GM12874 (cell line): ENCODE measurements around the gene ARSB.

ENCODE experiments used
- CTCF ChIP-seq: IDR thresholded peaks from 2 replicates; pipeline ENCODE4 v1.5.1; 2011; ENCODE audit warnings: low read depth, mild to moderate bottlenecking, control low read depth, low read length, moderate library complexity; ENCODE audit not compliant: insufficient read depth

ARSB gene

DNA sequence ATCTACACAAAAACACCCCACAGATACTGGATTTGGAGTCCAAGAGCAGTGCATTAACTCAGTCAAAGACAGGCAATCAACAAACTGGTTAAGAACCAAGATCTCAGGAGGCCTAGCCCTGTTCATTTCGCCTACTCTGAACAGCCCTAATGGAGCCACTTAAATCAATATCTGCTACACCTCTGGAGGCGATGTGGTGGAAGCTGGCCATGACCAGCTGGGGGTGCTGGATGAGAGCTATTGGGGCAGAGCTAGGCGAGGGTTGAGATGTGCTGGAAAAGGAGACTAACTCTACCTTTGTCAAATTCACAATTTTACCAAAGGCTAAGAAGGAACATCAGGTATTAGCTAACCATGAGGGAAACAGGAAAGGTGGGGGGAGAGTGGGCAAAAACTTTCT lies 23.3 kb upstream of the ARSB start:
- TF ChIP-seq CTCF, result no peak

DNA sequence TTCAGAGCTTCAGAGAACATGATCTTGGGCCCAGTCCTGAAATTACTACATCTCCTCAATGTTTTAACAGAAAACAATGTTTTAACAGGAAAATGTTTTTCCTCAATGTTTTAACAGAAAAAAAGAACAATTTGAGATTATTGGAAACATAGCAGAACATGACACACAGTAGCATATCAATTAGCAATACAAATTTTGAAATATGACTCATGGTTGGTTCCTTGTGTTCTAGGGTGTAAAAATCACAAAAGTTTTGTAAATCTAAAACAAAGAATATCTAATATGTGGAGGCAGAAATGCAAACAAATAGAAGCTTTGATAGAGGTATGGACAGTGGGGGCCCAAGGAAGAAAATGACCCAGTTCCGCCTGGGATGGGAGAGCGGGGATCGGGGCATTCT lies 22.8 kb upstream of the ARSB start:
- TF ChIP-seq CTCF, result no peak

DNA sequence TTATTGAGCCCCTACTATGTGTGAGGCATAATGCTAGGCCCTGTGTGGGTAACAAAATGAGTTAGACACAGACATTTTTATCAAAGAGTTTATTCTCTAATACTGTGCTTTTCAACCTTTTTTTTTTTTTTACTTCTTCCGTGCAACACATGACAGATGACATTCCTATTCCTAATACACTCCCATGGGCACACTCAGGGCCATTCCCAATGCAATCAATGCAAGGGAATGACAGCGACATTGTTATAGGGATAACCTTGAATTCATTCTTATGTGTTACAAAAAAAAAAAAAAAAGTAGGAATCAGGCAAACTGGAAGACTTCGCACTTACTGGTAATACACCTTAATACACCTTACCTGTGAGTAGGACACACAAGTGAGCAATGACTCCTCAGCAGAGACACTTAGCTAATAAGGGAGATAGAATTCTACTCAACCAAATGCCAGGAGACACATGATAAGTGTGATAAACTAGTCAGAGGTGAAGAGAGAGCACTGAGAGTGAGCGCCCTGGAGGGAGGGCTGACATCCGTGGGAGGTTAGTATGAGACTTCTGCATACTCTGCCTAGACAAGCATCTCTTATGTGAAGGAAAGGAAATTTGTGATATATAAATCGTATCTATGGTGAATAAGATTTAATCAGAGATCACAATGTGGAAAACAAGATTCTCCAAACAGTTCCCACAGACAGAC lies 21.0 kb upstream of the ARSB start:
- TF ChIP-seq CTCF, result no peak

GRCh38 chr5:79005151-79005550 lies 20.0 kb upstream of the ARSB start:
- no peak for TF ChIP-seq CTCF

GRCh38 chr5:79002374-79002773 lies 17.3 kb upstream of the ARSB start:
- TF ChIP-seq CTCF, result no peak

GRCh38 chr5:79001471-79001870 lies 16.4 kb upstream of the ARSB start:
- no peak for TF ChIP-seq CTCF

- TF ChIP-seq CTCF, result no peak
Measured at GRCh38 chr5:78997090-78997489, 12.0 kb upstream of the ARSB start.
